Stimulated activated CD4-positive, alpha-beta T cell treated with anti-CD3 and anti-CD28 coated beads, Interleukin-12 subunit alpha, Interleukin-12 subunit beta, amount 100 ng/mL, for 48 hours (primary cell): Measurements from ENCODE around the gene DCP2.

Experiments used
- DNase-seq, 3 donors: peaks; one replicate each; pipeline ENCODE4 v3.0.0-alpha.2; 2020; ENCODE audit warnings: low read depth in 2 of 3, low spot score in 1 of 3

The DCP2 gene

GRCh38 chr5:113062869-113063508, 86.4 kb downstream of the DCP2 start:
- no peak for DNase-seq

GRCh38 chr5:113063927-113064326, 87.3 kb downstream of the DCP2 start:
- no peak for DNase-seq

DNA sequence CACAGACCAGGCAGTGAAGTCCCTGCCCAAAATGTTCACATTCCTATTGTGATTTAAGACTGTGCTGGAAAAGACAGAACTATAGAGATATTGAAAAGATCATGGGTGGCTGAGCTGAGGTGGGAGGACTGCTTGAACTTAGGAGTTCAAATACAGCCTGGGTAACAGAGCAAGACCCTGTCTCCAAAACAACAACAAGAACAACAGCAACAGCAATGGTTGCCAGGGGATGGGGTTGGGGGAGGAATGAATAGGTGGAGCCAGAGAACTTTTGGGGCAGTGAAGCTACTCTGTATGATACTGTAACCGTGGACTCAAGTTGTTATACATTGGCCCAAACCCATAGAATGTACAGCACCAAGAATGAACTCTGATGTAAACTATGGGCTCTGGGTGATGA, 88.2 kb downstream of the DCP2 start:
- no peak for DNase-seq

DNA sequence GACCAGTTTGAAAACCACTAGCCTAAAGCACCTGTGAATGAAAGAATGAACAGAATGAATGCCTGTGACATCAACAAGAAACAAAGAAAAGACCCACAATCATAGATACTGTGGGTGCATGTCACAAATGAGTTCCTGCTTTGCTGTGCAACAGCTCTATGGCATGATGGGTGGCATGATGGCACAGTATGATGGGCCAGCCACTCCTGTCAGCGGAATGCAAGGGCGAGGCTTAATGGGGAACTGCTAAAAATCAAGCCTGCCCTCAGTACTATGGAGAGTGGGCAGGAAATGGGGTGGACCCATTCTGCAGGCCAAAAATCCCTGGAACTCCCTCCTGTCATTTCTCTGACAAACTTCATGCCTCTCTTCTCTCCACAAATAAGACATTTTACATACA, 89.0 kb downstream of the DCP2 start:
- DNase-seq = no peak

DNA sequence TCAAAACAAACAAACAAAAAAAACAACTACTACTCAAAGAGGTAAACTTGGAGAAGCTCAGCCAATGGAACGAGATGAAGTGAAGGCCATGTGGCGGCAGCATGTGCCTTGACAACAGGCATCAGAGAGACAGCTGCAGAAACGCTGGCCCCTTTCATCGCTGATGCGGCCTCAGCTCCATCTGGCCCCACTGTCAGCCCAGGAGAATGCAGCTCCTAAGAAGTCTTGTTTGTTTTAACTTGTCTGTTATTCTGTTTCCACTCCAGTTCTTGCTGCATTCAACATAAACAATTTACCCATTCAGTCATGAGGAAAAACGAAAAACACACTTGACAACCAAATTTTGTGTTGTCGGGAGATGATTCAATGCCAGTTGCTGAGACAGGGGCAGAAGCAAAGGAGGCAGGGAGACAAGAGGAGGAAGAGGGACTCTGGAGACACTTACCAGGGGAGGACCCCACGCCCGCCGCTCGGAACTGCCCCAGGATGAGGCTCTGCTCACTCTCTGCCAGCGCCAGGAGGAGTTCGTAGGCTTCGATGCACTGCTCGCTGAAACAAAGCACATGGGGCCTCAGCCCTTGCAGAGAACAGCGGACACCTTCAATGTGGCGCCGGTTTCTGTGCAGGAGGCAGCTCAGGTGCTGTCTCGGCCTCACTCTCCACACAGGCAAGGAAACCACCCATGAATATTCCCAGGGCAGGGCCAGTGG, 91.2 kb downstream of the DCP2 start:
- no peak for DNase-seq

DNA sequence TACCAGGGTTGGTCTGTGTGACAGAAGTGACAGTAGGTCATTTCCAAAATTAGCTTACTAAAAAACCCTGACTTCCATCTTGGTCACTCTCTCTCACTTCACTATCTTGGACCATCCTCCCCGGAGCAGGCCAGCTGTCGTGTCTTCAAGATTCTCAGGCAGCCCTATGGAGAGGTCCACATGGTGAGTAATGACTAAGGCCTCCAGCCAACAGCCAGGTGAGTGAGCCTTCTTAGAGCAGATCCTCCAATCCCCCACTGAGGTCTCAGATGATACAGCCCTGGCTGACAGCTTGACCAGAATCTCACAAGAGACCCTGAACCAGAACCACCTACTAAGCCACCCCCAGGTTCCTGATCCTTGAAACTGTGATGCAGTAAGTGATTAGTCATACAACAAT, 92.0 kb downstream of the DCP2 start:
- DNase-seq = no peak
